ENCODE measurements around the gene BICD2.
"Not testable (repeated sequence)": the region's sequence is repeated elsewhere in the genome, so short reads cannot be mapped to it uniquely, and the experiment has no call there.

Gene BICD2

DNA sequence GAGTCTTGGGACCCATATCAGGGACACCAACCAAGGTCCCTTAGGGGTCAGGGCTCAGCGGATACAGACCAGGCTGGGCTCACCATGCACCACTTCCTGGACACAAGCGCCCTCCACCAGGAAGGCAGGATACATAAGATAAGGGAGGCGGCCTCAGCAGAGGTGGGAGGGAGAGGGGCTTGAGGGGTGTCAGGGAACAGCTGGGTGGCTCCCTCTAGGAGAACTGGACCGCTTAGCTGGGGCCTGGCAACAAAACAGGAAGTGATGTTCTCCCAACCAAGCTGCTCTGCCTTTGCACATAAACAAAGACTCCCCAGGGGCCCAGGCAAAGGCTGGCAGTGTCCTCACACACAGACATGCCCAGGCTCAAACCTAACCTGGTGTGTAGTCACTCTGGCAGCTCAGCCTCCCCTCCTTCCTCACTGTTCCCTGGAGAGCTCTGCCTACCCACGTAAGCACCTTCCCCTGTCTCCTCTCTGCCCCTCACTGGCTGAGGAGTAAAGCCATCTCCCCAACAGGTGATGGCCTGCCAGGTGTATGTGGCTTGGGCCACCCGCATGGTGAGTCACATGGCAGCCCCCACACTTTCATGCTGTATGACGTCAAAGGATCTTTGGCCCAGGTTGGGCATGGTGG is 5.8 kb upstream of the BICD2 start:
- peak; percentile 66 for DNase-seq

DNA sequence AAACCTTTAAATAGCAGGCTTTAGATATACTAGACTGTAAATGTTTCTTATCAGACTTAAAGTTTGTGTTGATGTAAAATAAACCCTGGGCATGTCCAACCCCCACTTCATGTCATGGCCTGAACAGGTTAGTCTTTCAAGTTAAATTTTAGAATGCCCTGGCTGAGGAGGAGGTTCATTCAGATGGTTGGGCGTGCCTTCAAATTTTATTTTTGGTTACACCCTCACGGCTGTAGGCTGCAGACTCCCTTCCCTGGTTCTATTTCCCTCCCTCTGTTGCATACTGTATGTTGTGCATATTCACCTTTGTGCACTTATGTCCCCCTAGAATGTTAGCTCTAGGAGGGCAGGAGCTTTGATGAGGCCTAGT is 5.3 kb upstream of the BICD2 start:
- no peak for DNase-seq

GRCh38 chr9:92769286-92769685 is 4.7 kb upstream of the BICD2 start:
- DNase-seq, result no peak

GRCh38 chr9:92768816-92769215 is 4.2 kb upstream of the BICD2 start:
- DNase-seq, result not testable (repeated sequence)

DNA sequence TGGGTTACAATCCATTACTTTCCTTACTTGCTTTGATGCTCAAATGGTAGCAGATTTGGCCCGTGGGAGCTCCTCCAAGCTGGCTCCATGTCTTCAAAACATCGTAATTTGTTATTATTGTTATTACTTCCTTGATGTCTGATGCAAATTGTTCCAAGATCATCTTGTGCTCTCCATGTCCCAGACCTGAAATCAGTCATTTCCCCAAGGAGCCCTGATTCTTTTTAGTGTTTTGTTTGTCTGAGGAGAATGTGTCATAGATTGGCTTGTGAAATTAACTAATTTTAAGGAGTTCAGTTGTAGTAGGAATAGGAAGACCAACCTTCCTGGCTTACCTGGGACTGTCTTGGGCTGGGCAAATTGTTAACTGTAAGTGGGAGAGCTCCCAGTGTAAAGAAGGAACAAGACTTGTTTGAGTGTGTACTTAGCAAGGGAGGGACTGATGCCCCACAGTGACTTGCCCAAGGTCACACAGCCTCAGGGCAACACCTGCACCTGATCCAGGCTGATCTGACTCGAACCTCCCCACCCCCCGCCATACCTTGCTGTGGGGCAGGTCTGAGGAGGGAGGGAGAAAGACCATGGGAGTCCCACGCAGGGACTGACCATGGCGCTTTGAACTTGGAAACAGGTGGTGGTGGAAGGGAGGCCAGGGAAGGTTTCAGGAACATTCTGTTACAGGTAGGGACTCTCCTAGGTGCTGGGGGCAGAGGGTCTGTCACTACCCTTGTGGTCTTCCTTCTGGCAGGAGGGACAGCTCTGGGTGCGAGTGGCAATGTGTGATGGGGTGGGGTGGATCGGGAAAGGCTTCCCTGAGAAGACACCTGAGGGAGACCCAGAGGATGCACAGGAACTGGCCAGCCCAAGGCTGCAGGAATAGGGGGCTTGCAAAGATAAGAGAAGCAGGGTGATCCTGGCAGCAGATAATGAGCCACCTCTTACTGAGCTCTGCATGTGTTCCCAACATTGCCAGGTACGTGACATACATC is 2.7 kb upstream of the BICD2 start:
- no peak for DNase-seq

DNA sequence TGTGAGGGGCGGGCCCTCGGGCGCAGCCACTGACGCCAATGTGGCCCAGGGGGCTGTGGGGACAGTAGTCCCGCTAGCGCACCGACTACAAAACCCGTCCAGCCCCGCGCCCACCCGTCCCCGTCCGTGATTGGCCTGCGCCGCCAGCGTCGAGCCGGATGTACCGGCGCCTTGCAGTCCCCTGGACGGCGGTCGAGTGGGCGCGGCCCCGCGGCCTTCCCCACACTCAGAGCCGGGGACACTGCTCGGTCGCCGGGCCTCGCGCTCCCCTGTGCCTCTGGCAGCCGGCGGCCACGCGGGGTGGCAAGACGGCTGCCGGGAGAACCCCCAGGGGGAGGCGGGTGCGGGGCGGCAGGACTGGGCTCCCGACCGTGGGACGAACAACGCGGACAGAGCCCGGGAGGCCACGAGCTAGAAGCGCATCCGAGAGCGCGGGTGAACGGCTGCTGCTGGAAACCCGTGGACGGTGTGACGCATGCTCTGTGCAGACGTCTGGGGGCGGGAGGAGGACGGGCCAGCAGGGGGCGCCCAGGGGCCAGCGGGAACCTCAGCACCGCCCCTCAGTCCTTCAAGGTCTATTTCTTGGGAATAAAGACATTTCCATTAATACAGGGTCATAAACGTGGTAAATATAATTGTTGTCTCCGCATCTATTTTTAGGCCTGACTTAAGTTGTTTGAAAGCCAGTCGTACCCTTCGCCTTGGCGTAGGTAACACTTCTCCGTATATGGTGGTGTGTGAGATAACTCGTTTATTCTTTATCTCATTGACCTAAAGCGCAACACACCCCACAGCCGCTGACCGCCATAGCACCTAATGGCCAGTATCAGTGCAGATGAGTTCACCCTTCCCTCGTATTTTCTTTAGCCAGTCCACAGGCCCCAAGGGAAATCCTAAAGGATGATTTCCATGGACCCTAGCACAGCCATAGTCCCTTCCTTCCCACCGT is 629 bp upstream of the BICD2 start:
- DNase-seq, result peak; percentile 98

- peak; percentile 26 for DNase-seq
These were observed 782 bp downstream of the BICD2 start for GRCh38 chr9:92763721-92764380.

- DNase-seq, result no peak
These were observed 1.6 kb downstream of the BICD2 start for GRCh38 chr9:92762781-92763708.

DNA sequence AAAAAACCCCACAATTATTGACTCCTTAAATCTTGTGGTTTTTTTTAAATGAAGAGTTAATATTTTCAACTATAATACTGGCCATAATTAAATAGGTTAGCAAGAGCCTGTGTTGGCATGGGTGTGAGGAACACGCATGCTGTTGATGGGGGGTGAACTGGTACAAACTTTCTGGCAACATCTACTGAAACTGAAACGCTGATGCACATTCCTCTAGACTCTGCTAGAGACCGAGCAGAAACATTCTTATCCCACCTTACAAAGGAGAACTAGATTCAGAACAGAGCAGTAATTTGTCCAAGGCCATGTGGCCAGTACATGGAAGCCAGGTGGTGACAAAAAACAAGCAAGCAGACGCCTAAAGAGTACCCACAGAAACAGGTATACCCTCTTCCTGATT is 2.4 kb downstream of the BICD2 start:
- DNase-seq, result no peak

DNA sequence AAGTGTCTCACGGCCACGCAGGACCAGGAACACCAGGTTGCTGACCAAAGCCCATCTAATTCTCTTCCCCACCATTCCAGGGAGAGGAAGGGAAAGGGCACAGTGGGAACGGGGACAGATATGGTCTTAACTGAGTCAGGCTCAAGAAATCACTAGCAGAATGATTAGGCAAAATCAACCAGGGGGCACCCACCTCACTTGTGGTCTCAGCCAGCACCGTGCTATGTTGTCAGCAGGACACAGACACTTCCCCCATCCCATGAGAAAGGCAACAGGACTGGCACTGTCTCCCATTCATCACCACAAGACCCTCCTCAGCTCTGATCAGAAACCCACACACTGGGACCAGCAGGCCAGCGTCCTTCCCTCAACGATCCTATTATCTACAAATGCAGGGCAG is 2.9 kb downstream of the BICD2 start:
- DNase-seq, result peak; percentile 46

DNA sequence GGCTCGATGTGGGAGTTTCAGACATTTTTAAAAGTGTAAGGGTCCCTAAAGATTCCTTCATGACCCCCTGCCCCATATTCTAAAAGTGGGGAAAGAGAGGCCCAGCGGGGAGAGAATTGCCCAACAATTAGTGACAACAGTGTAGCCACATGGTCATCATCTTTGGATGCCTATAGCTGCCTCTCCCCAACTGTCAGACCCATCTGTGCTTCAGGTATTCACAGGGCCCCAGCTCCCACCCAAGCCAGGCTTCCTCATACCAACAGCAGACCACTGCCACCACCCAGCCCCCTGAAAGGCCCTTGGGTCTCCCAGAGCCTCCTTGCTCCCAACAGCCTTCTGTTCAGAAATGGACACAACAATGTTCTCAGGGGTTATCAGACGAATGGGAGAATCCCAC is 4.1 kb downstream of the BICD2 start:
- DNase-seq, result no peak

- no peak for DNase-seq
These were observed 4.6 kb downstream of the BICD2 start for GRCh38 chr9:92760070-92760469.

DNA sequence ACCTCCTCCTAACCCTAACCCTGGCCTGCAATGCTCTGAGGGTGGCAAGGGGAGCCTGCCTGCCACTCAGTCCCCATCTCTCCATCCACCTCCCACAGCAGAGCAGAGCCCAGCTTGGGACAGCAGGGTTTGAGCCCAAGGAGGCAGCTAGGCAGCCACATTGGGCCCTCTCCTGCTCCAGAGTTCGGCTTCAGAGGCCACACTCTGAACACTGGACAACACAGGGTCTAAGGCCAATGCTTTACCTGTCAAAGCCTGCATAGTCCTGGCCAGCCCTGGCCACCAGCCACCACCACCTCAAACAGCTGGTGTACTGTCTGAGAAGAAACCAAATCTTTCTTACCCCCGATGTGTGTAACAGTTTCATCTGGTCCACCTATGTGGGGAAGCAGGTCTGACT is 5.2 kb downstream of the BICD2 start:
- no peak for DNase-seq

DNA sequence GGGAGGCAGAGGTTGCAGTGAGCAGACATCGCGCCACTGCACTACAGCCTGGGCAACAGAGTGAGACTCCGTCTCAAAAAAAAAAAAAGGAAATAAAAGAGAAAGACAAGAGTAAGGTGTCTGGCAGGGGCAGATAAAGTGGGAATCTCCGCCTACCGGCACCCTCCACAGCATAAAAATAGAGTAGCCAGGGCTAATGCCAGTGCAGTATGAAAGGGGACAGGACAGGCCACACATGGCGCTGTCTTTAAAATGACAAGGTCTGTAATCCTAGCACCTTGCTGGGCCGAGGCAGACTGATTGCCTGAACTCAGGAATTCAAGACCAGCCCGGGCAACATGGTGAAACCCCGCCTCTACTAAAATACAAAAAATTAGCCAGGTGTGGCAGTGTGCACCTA is 7.8 kb downstream of the BICD2 start:
- DNase-seq, result no peak

DNA sequence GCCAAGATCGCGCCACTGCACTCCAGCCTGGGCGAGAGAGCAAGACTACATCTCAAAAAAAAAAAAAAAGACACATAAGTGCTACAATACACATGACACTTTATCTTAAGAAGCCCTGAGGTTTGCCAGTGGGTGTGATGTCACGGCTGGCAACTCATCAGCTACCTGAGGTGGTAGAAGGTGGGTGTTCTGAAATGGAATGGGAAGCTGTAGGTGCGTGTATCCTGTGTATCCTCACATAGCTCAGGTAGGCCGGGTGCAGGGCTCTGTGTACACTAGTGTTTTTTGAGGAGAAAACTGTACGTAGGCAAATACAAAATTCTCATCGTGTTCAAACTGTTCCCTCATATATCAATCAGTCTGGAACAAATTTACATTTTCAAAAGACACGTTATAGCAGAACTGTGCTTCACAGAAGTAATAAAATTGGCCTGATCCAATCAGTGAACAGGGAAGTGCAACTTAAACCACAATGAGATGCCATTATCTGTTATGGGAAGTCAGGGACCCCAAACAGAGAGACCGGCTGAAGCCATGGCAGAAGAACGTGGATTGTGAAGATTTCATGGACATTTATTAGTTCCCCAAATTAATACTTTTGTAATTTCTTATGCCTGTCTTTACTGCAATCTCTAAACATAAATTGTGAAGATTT is 10.4 kb downstream of the BICD2 start:
- DNase-seq, result no peak

DNA sequence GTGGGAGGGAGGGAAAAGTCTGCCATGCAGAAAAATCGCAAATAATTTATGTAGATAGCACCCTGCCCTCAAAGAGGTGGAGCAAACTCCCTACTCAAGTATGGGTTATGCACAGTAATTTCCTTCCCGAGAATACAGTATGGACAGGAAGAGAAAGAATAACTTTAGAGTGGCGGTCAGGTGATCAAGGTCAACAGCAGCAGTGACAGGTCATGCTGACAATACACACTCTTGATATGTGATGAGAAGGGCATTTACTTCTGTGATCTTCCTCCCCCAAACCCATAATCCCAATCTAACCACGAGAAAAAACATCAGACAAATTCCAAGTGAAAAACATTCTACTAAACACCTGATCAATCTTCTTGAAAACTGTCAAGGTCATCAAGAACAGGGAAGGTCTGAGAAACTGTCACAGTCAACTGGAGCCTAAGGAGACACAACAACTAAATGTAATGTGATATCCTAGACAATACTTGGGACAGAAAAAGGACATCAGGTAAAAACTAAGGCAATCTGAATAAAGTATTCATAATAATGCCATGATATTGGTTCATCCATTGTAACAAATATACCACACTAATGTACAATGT is 11.7 kb downstream of the BICD2 start:
- no peak for DNase-seq

GRCh38 chr9:92749934-92750315 is 14.7 kb downstream of the BICD2 start:
- no peak for DNase-seq

DNA sequence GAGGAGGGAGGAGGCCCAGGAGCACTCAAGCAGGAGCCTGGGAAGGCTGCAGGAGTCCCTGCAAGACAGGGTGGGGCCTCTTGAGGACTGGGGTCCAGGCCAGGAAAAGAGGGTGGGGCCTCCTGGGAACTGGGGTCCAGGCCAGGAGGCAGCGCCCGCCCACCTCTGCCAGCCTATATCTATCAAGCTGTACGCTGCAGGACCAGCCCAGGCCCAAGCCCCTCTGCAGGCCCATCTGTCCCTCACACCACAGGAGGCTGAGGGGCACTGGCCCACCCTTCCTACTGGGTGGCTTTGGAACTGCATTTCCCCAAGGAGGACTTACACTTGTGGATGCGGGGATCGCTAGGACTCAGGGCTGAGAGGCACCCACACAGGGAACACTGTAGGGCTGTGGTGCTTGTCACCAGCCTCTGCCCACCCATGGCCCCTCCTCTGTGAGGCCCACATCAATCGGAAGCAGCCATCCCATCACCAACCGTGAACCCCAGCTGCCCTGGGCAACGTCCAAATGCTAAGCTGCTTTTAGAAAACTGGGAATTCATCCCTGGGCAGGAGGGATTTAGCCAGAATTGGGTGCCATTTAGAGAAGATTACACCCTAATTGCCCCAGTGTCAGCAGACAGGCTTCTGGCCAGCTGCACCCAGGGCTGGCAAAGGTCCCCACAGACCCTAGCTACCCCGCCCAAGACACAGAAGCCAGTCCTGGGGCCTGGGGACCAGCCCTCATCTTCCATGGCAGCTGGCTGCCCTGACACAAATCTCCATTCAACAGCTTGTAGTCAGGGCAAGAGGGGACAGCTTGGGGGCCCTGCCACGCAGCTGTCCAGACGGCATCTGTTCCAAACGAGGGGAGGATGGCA is 15.3 kb downstream of the BICD2 start:
- no peak for DNase-seq

DNA sequence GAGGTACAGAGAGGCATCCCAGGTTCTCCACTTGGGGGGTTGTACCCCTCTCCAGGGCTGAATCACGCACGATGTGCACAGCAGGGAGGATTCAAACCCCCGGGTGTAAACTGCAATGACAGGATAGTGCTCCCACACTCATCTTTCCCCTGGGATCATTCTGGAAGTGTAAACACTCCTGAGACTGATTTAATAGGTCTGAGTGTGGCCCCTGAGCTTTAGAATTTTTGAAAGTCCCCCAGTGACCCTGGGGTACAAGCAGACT is 16.5 kb downstream of the BICD2 start:
- no peak for DNase-seq

All from GDM1 (cell line).